GM15510 (cell line): ENCODE data around the gene ADCY2.

Experiments used
- POLR2A ChIP-seq: IDR thresholded peaks from 3 replicates; pipeline ENCODE4 v1.6.1; 2011; ENCODE audit warnings: borderline replicate concordance; ENCODE audit not compliant: insufficient read length; ENCODE audit errors: extremely low read depth

The ADCY2 gene

DNA sequence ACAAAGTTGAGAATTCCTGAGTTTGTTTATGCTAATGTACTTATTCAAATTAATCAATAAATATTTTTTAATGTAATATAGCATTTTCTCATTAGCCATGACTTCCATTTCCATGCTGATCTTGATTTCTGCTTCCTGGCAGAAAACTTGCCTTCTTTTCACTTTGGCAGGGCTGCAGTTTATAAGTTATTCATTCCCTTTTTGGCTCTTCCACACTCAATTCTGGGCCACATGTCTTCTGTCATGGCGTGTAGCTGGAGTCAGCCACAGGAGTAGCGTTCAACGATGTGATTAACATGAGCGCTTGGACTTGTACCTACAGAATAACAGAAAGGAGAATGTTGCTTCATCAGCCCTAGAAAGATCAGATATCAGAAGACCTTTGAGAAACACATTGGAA lies 282.1 kb downstream of the ADCY2 start:
- no peak for TF ChIP-seq POLR2A

DNA sequence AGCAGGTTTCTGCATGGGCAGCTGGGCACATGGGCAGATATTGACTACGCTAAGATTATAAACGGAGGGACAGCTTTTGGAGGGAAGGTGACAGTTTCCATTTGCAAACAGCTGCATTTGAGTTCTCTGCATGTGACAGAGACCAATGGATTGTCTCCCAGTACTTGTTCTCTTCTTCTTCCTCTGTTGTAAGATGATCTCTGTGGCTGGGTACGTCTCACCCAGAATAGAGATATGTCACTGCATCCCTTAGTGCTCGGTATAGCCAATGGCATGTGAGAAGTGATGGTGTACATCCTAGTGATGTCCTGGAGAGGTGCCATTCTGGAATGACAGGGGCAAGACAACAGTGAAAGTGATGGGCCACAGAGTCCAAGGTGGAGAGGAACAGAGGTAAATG lies 283.7 kb downstream of the ADCY2 start:
- TF ChIP-seq POLR2A = no peak

DNA sequence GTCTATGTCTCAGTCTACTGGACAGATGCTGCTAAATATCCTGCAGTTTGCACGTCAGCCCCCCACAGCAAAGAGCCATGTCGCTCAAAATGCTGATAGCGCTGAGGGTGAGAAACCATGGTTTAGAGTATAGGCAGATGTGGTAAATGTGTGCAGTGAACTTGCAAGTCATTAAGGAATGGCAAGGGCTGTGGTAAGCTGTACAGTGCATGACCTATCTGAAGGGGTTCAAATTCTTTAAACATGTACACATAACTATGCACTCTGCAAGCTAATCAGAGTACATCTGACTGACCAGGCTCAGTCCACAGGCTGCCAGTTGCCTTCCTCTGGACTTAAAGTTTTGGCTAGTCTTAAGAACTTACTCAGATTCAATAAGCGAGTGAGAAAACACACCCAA lies 284.3 kb downstream of the ADCY2 start:
- TF ChIP-seq POLR2A = no peak

DNA sequence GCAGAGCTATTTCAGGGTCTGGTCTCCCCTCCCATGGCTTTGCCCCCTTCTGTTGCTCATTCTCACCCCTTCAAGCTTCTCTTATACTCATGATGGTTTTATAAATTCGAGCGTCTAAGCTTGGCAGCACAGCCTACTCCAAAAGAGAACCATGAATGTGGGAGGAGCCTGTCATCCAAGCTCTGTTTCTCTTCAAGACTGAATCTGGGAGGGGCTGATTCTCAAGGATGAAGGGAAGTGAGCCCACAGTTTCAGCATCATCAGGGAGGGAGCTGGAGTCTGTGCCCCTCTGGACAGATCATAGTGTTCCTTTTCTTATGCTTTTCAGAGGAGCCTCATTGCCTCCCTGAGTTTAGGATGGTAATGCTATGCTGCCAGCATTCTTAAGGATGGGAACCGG lies 286.4 kb downstream of the ADCY2 start:
- TF ChIP-seq POLR2A = no peak

DNA sequence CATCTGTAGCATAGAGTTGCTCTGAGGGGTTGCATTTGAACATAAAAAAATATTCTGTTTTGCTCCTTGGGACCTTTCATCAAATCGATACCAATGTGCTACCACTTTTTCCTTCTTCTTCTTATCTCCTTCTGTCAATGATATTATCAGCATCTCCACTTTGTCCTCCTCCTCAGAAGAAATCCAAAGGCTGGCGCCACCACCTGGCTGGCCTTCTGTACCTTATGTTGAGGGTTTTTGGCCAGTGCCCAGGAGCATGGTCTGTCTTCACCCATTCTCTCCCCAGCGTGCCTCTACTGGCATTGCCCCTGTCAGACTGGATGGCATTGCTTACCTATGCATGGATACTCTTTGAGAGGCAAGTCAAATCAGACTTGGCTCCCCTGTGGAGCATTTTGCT lies 287.8 kb downstream of the ADCY2 start:
- no peak for TF ChIP-seq POLR2A

DNA sequence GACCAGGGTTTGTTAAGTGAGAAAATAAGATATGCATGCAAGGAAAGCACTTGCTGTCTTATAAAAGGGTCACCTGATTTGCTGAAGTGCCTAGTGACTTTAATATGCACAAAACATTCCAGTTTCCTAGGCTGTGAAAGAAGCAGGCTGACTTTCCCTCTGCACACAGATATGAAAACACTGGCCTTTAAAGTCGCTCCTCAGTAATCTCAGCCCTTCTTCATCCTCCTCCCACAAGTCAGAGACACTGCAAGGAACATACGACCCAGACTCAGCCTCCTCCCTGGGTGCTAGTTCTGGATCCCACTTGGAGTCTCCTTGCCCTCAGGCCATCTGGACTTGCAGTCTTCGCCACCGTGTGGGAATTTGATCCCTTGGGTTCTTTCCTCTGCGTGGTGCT lies 288.9 kb downstream of the ADCY2 start:
- TF ChIP-seq POLR2A = no peak

DNA sequence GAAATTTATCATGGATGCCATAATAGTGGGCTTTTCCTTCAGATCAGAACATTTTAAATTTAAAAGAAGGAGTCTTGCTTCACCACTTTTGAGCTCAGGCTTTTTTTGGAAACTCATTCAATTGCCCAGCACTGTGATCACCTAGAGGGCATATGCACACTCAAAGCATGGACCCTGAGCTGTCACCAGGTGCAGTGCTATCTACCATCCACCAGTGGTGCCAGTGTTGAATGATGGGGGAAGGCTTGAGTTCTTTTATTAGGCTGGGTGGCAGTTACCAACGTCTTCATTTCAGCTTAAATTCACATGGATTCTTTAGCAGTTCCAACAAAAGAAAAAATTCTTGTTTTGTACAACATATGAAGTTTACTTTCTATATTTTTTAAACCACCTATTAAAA lies 290.9 kb downstream of the ADCY2 start:
- no peak for TF ChIP-seq POLR2A

DNA sequence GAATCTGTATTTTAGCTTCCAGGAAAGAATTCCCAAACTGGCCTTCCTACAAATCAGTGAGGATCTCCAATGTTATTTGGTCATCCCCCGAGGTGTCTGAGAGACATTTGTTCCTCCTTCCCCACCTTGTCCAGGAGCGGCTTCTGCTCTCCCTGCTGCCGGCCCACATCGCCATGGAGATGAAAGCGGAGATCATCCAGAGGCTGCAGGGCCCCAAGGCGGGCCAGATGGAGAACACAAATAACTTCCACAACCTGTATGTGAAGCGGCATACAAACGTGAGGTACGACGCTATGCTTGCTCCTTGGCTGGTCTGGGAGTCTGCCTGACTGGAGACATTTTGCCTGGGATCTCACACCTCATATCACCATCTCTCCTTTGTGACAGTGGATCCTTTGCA lies 294.6 kb downstream of the ADCY2 start:
- TF ChIP-seq POLR2A = no peak

DNA sequence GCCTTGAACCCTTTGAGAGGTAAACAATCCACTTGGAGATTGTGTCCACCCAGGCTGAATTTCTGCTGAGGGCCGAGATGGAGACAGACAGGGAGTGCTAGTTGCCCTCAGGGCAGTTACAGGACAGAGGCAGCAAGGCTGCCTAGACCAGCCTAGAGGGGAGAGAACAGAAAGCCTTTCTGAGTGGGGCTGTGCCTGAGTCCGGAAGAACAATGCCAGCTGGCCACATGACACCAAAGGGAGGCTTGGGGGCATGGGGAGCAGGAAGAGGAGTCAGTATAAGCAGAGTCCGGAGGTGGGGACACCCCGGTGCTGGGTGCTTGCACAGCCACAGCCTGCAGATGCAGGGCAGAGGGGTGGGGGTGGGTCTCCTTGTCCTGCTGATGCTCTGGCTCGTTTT lies 309.3 kb downstream of the ADCY2 start:
- no peak for TF ChIP-seq POLR2A

DNA sequence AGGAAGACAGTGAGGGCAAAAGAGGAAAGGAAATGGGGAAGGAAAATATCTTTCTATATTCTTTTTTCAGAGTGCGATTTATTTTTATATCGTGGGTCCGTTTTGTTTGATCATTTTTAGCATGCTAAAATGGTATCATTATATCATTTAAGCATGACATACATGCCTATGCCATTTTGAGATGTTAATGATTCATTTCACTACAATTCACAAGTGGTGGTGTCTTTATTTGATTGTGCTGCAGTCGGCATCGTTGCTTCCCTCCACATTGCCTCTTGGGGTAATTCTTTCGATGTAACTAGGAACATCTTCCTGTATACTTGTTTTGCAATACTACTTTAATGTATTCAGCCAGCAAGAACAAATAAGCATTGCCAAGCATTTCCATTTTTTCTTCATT lies 309.8 kb downstream of the ADCY2 start:
- TF ChIP-seq POLR2A = no peak

DNA sequence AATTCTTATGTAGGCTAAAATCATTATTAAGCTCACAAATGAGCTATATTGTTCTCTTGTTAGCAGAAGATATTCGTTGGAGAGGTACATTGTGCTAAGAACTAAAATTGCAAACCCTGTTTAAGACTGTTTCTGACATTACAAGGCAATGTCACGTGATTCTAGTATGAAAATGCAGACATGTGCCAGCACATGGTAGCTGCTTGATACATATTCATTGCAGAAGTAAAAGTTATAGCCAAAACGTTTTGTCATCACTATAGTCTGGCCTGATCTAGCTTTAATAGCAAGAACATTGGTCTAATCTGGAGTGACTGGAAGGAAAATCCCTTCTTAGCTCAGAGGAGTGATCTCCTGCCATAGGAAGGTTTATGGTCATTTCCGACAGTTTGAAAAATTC lies 310.3 kb downstream of the ADCY2 start:
- TF ChIP-seq POLR2A = no peak

DNA sequence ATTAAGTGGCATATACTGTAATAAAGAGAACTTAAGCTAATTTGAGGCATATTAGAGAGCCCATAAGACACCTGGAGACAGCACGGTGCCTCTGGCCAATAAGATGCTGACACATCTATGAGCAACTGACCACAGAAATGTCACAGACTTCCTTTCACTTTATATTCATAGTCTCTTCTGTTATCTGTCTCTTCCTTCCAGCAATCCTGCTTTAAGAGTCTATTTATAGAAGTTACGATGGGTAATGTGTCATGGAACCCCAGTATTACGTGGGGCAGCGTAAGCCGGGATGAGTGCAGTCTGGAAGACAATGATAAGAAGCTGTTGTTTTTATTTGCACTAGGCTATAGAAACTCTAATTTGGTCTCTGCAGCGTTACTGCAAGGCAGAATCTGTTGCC lies 318.2 kb downstream of the ADCY2 start:
- no peak for TF ChIP-seq POLR2A

DNA sequence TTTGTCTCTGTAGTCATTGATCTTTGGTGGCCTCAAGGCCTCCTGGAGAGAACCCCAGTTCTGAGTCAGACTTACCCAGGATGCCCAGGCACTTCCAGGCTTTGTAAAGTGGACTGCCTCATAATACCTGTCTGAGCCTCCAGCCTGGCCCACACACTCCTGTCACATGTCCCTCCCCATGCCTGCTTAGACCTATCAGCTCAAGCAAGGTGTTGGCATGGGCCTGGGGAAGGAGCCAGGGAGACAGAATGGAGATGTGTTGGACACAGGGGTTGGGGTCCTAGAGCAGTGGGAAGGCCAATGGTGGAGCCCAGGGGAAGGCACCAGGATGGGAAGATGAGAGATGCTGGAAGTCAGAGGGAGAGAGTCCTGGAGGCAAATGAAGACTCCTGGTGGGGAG lies 318.8 kb downstream of the ADCY2 start:
- TF ChIP-seq POLR2A = no peak

DNA sequence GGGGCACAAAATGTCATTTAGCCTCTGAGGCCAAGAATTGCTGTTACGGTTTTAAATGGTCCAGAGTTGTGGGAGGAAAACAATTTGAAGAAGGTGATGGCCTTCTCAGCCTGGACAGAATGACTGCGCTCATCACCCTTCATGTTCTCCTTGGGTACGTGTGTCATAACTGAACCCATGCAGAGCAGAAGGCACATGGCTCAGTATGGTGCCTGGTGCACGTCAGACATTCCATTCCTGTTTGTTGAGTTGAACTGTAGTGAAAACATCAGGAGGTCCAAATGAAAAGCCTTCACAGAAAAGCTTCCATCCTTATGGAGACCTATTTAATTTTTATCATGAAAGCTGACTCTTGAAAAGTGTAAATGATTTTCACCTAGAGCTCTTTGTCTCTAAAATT lies 321.8 kb downstream of the ADCY2 start:
- TF ChIP-seq POLR2A = no peak

DNA sequence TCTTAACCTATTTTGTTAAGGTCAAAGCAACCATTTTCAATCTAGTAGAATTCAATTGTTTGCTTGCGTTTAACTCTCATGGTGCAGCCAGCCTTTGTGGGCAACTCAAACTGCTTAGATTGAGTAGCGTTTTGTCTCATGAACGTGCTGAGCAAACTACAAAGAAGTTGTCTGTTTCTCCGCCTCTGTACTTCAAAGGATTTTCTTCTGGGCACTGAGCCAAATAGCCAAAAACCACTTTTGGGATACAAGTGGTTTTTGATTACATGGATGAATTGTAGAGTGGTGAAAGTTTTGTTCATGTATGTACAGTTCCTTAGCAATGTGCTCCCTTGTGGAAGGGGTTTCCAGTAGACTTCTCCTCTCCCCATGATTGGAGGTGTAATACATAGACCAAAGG lies 332.1 kb downstream of the ADCY2 start:
- TF ChIP-seq POLR2A = no peak

DNA sequence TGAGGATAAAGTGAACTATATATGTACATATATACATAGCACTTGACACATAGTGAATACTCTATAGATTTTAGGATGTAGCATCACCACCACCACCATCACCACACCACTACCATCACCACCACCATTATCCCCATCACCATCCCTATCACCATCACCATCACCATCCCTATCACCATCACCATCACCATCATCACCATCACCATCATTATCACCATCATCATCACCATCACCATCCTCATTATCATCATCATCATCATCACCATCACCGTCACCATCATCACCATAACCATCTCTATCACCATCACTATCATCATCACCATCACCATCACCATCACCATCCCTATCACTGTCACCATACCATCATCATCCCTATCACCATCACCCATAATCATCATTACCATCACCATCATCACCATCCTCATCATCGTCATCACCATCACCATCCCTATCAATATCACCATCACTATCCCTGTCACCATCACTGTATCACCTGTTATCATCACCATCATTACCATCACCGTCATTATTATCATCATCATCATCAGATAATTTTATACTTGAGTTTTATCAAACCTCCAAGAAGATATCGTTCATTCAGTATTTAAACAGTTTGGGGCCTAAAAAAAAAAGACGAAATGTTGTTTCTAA lies 345.6 kb downstream of the ADCY2 start:
- TF ChIP-seq POLR2A = no peak

DNA sequence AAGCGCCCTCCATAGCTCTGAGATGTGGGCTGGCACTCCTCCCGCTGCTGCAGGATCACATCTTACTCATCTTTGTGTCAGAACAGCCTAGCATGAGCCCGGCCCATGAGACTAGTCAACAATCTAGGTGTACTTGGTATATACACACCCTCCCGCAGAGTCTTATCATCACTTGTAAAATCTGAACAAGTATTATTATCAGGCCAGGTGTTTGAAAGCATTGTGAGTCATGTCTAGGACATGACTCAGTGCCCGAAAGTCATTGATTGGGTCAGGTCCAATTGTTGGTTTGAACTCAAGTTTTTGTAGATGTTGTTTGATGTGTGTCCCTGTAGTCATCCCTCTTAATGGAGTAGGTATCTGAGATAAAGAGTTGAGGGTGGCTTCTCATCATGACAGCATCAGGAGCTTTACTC lies 346.3 kb downstream of the ADCY2 start:
- TF ChIP-seq POLR2A = no peak
